Measurements from ENCODE around the gene ARHGAP15.

DNA sequence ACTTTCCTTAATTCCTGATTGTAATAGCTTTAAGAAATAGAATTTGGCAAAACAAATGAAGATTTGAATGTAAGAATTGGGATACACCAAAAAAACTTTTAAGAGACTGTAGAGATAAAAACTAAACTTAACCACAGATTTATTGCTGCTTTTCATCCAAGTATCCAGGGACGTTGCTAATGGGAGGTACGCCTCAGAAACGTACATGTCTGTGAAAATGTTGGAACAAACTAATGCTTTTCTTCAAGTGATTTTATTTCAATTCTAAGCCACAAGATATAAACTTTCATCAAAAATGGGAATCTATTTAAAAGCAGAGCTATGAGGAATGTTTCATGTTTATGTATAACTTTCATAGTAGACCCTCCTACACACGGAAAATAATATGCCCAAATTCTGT lies 66.3 kb downstream of the ARHGAP15 start:
- TF ChIP-seq, protein P1, sequence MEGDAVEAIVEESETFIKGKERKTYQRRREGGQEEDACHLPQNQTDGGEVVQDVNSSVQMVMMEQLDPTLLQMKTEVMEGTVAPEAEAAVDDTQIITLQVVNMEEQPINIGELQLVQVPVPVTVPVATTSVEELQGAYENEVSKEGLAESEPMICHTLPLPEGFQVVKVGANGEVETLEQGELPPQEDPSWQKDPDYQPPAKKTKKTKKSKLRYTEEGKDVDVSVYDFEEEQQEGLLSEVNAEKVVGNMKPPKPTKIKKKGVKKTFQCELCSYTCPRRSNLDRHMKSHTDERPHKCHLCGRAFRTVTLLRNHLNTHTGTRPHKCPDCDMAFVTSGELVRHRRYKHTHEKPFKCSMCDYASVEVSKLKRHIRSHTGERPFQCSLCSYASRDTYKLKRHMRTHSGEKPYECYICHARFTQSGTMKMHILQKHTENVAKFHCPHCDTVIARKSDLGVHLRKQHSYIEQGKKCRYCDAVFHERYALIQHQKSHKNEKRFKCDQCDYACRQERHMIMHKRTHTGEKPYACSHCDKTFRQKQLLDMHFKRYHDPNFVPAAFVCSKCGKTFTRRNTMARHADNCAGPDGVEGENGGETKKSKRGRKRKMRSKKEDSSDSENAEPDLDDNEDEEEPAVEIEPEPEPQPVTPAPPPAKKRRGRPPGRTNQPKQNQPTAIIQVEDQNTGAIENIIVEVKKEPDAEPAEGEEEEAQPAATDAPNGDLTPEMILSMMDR (IDR thresholded peaks at IDR 0.05): no peak
- TF ChIP-seq POLR2A (IDR thresholded peaks at IDR 0.05): no peak
